PC-3 (cell line): Measurements from ENCODE around the gene MRPL9. TPM values are rescaled to one million over a fixed set of nuclear protein-coding genes. Genes with fewer than 3 reads are reported as not detected.

Experiments used
- ATAC-seq: fragments of 200-7000 bp; cut with Tn5 transposase; 2 replicates; pipeline ENCODE4 v1.9.1; 2020; ENCODE audit warnings: mild to moderate bottlenecking, moderate library complexity
- BruUV-seq: library from RNA; stranded (reverse); fragments of 400-500 nt; replicated peaks from 2 replicates; lab custom pipeline; 2021; lab: Mats Ljungman, UMichigan
- CTCF ChIA-PET: fragments of 300-600 bp; sonication (Branson Sonifier 250); formaldehyde crosslinking; loops from one replicate; lab custom pipeline; 2022; ENCODE audit warnings: antibody characterized with exemption; lab: Charles Lee
- POLR2A ChIA-PET: fragments of 300-600 bp; sonication (Branson Sonifier 250); formaldehyde crosslinking; loops from one replicate; lab custom pipeline; 2022; ENCODE audit warnings: antibody characterized with exemption; ENCODE audit not compliant: unreplicated experiment; lab: Charles Lee
- DNase-seq: peaks from one replicate; pipeline ENCODE4 v3.0.0-alpha.2; 2015
- H2AFZ ChIP-seq: fragments of 300-600 bp; sonication (generic); 2 replicates; pipeline ENCODE4 v1.6.0; 2016; ENCODE audit warnings: antibody characterized with exemption, low read length
- H3F3A ChIP-seq: fragments of 300-600 bp; sonication (generic); one replicate; pipeline ENCODE4 v1.6.0; 2017; ENCODE audit warnings: antibody characterized with exemption, low read length, control low read depth, mild to moderate bottlenecking; ENCODE audit not compliant: unreplicated experiment
- H3K27ac ChIP-seq: fragments of 300-600 bp; sonication (generic); 2 replicates; pipeline ENCODE4 v1.5.1; 2016; ENCODE audit warnings: mild to moderate bottlenecking, low read length
- H3K27me3 ChIP-seq: fragments of 300-600 bp; sonication (generic); 2 replicates; pipeline ENCODE4 v1.6.1; 2016; ENCODE audit warnings: low read length, mixed read lengths
- H3K36me3 ChIP-seq: fragments of 300-600 bp; sonication (generic); 2 replicates; pipeline ENCODE4 v1.6.1; 2016; ENCODE audit warnings: low read depth, mixed run types, low read length, mixed read lengths
- H3K4me1 ChIP-seq: fragments of 300-600 bp; sonication (generic); 2 replicates; pipeline ENCODE4 v1.5.1; 2016; ENCODE audit warnings: low read length; ENCODE audit not compliant: insufficient read depth
- H3K4me2 ChIP-seq: fragments of 300-600 bp; sonication (generic); 2 replicates; pipeline ENCODE4 v1.6.0; 2016; ENCODE audit warnings: low read length
- H3K4me3 ChIP-seq: fragments of 300-600 bp; sonication (generic); 2 replicates; pipeline ENCODE4 v1.5.1; 2016; ENCODE audit warnings: mild to moderate bottlenecking, low read length, mixed read lengths
- H3K79me2 ChIP-seq: fragments of 300-600 bp; sonication (generic); 2 replicates; pipeline ENCODE4 v1.6.1; 2017; ENCODE audit warnings: low read length, mixed read lengths
- H3K9ac ChIP-seq: fragments of 300-600 bp; sonication (generic); 2 replicates; pipeline ENCODE4 v1.6.0; 2016; ENCODE audit warnings: mild to moderate bottlenecking, low read length
- H3K9me2 ChIP-seq: fragments of 300-600 bp; sonication (generic); replicated peaks from 2 replicates; pipeline ENCODE4 v1.6.1; 2016; ENCODE audit warnings: mixed run types, low read length, mixed read lengths
- H3K9me3 ChIP-seq: fragments of 300-600 bp; sonication (generic); 2 replicates; pipeline ENCODE4 v1.6.1; 2016; ENCODE audit warnings: low read length, mixed read lengths
- H4K20me1 ChIP-seq: fragments of 300-600 bp; sonication (generic); 2 replicates; pipeline ENCODE4 v1.6.1; 2016; ENCODE audit warnings: low read length, mixed read lengths
- CTCF ChIP-seq: fragments of 300-600 bp; sonication (generic); conservative IDR thresholded peaks from 2 replicates; pipeline ENCODE4 v1.5.1; 2017; ENCODE audit warnings: antibody characterized with exemption, low read depth, mild to moderate bottlenecking, low read length
- EZH2 ChIP-seq: fragments of 300-600 bp; sonication (generic); IDR thresholded peaks from one replicate; pipeline ENCODE4 v1.6.1; 2017; ENCODE audit warnings: antibody characterized with exemption, mild to moderate bottlenecking, low read length; ENCODE audit not compliant: unreplicated experiment
- EZH2phosphoT487 ChIP-seq: fragments of 300-600 bp; sonication (generic); IDR thresholded peaks from 2 replicates; pipeline ENCODE4 v1.6.1; 2018; ENCODE audit warnings: mild to moderate bottlenecking, antibody characterized with exemption, low read length, borderline replicate concordance
- intact Hi-C: fragments of 100-400 bp; cut with micrococcal nuclease; formaldehyde crosslinking; loops from 2 replicates; pipeline ENCODE4 v1.9.0; 2023
- total RNA-seq: library from RNA; depleted of rRNA; stranded (reverse); fragments of >200 nt; gene quantifications from 2 replicates; pipeline ENCODE4 v1.2.3, GENCODE V29; 2014

Gene MRPL9
- total RNA-seq, 1 experiment from 2014 or later, result 229 TPM

GRCh38 chr1:151713874-151714273 lies 49.4 kb downstream of the MRPL9 start:
- Histone ChIP-seq H3K79me2 (no peaks in the 10 kb centered on the region), H3F3A (no peaks in the 10 kb centered on the region), H3K36me3 (no peaks in the 10 kb centered on the region), H3K27ac (no peak overlapping the region), H3K4me2 (no peak overlapping the region), H3K9me2 (no peaks in the 10 kb centered on the region), H2AFZ (no peak overlapping the region), H3K27me3 (peaks cover 3% of the 10 kb centered on the region; the same call in 1 of the 2 replicates), H3K9me3 (no peaks in the 10 kb centered on the region), H3K4me1 (no peaks in the 10 kb centered on the region), H4K20me1 (no peaks in the 10 kb centered on the region), H3K9ac (no peak overlapping the region), H3K4me3 (no peak overlapping the region)
- TF ChIP-seq EZH2phosphoT487 (no peak), CTCF (no peak), EZH2 (no peak)
- BruUV-seq, result no TSS peak
- ATAC-seq (no peak; the same call in 1 of the 2 replicates), DNase-seq (no peak)
- intact Hi-C loops, result no loop called here
- CTCF ChIA-PET, result no interaction called here
- POLR2A ChIA-PET, result no interaction called here

- peaks cover 3% of the 10 kb centered on the region; the same call in 1 of the 2 replicates for H3K27me3 ChIP-seq
- no TSS peak for BruUV-seq
Observed at GRCh38 chr1:151713044-151713443, 50.3 kb downstream of the MRPL9 start.

More at GRCh38 chr1:151713044-151713443, 50.3 kb downstream of the MRPL9 start:
- ATAC-seq, result no peak
- H3K9me2 ChIP-seq, result no peaks in the 10 kb centered on the region
- no peak overlapping the region for H3K4me2 ChIP-seq
- no peaks in the 10 kb centered on the region for H3K79me2 ChIP-seq
- TF ChIP-seq EZH2, result no peak
- no peak for TF ChIP-seq CTCF
- no peak for TF ChIP-seq EZH2phosphoT487
- H3K4me3 ChIP-seq, result no peak overlapping the region
- no peak for DNase-seq
- no peaks in the 10 kb centered on the region for H3K4me1 ChIP-seq
- intact Hi-C loops, result no loop called here
- no peak overlapping the region for H3K27ac ChIP-seq
- H3K9me3 ChIP-seq, result no peaks in the 10 kb centered on the region
- H4K20me1 ChIP-seq, result no peaks in the 10 kb centered on the region
- H3K9ac ChIP-seq, result no peak overlapping the region
- H3K36me3 ChIP-seq, result no peaks in the 10 kb centered on the region
- H2AFZ ChIP-seq, result no peak overlapping the region
- POLR2A ChIA-PET, result no interaction called here
- CTCF ChIA-PET, result no interaction called here
- H3F3A ChIP-seq, result no peaks in the 10 kb centered on the region
